Upper lobe of left lung (tissue), 6 donors: ENCODE results near the gene JCAD. TPM values are rescaled to one million over a fixed set of nuclear protein-coding genes. Genes with fewer than 3 reads are reported as not detected.

ENCODE experiments used
- ATAC-seq, 2 donors: fragments of 200-7000 bp; cut with Tn5 transposase; one replicate each; pipeline ENCODE4 v1.9.1; 2022; ENCODE audit warnings: mild to moderate bottlenecking in 2 of 2, moderate library complexity in 2 of 2; ENCODE audit not compliant: low FRiP score in 2 of 2
- DNase-seq, 2 donors: peaks; one replicate each; pipeline ENCODE4 v3.0.0-alpha.2; 2019 to 2020
- H3K27ac ChIP-seq, 4 donors: fragments of 200-600 bp; sonication (generic); one replicate each; pipeline ENCODE4 v1.5.1; 2016 to 2019
- H3K27me3 ChIP-seq, 4 donors: fragments of 200-600 bp; sonication (generic); one replicate each; pipeline ENCODE4 v1.5.1; 2017 to 2019
- H3K36me3 ChIP-seq, 4 donors: fragments of 200-600 bp; sonication (generic); one replicate each; pipeline ENCODE4 v1.5.1; 2016 to 2019
- H3K4me1 ChIP-seq, 4 donors: fragments of 200-600 bp; sonication (generic); one replicate each; pipeline ENCODE4 v1.5.1; 2018 to 2019
- H3K4me3 ChIP-seq, 4 donors: fragments of 200-600 bp; sonication (generic); one replicate each; pipeline ENCODE4 v1.5.1; 2017 to 2019; ENCODE audit warnings: mild to moderate bottlenecking in 2 of 4, moderate library complexity in 1 of 4
- H3K9me3 ChIP-seq, 4 donors: fragments of 200-600 bp; sonication (generic); one replicate each; pipeline ENCODE4 v1.5.1; 2018 to 2019
- EP300 ChIP-seq, 4 donors: sonication (generic); formaldehyde crosslinking; IDR thresholded peaks; one replicate each; pipeline ENCODE4 v1.5.1; 2017; ENCODE audit warnings: antibody characterized with exemption in 4 of 4, control low read depth in 2 of 4
- POLR2A ChIP-seq, 4 donors: fragments of 450-650 bp; IDR thresholded peaks; one replicate each; pipeline ENCODE4 v1.5.1; 2016 to 2017; ENCODE audit warnings: antibody characterized with exemption in 4 of 4, mild to moderate bottlenecking in 2 of 4
- POLR2AphosphoS5 ChIP-seq, 2 donors: sonication (generic); formaldehyde crosslinking; IDR thresholded peaks; one replicate each; pipeline ENCODE4 v1.5.1; 2017; ENCODE audit warnings: antibody characterized with exemption in 2 of 2
- WGBS, 2 donors: methylation state at CpG; one replicate each; pipeline ENCODE4 v1.1.5; 2017 to 2018; 5-methylcytosine and 5-hydroxymethylcytosine counted together
- total RNA-seq, 6 donors: library from RNA; depleted of rRNA in 4 of 6; stranded (reverse); fragments of >200 nt in 4 of 6; gene quantifications; one replicate each; pipeline versions ENCODE4 v1.1.0 to v1.2.1, GENCODE V29; 2016 to 2021
- TF ChIP-seq, protein P1 (sequence below), 6 experiments: fragments of 450-650 bp in 4 of 6; fragments of 200-600 bp in 2 of 6; sonication (generic) in 2 of 6; IDR thresholded peaks; one replicate each; pipeline ENCODE4 v1.5.1; 2016 to 2019; ENCODE audit warnings: antibody characterized with exemption in 6 of 6
- donor health status: DM: no; HTN: no; CAD: no; lungs with moderate emphysema.
- donor health status: DM: no; HTN: yes; CAD: no; lungs with severe emphysema.

The JCAD gene
- total RNA-seq, 6 donors from 2014 or later = 16.8 to 83.7 (median 37.6) TPM

DNA sequence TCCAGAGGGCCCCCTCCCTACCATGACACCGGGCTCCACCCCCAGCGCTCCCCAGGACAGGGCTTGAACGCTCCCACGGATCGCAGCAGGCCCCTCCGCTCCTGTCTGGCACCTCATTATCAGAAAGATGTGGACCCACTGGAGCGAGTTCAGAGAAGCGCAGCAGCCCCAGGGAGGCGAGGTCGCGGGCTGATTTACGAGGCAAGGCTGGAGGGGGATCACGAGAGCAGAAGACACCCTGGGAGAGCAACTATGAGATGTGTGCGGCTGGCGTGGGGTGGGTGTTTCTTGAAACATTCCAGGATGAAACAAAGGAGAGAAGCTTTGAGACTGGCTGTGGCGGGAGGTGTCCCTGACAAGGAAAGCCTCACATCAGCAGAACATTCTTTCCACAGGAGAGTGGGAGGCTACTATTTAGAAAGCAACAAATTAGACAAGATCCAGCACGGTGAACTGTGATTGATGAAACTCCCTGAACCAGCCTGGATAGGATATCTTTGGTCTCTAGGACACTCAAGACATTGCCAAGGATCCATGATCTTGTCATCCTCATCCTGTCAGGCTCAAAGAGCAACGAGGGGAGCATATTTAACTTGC lies 66.0 kb downstream of the JCAD start:
- peak in 1 of 2 donors; percentile 72 for DNase-seq
- WGBS, 2 donors = 74 to 78% methylated on average over 18 of the region's 18 CpGs

DNA sequence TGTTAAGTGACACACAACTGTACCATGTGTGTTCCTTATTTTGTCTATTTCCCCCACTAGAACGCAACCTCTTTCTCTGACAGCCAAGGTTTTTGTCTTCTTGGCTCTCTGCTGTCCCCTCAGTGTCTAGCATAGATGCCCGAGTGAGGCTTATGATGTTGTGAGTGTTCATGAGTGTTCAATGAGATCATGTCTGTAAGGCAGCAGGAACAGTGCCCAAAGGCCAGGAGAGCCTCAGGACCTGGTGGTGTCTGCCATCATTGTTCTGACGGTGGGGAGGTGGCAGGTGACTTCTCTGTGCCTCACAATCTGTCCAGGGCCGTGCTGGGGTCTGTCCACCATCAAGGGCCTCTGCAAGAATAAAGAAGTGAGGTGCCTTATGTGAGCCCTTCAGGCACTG lies 66.5 kb downstream of the JCAD start:
- peak in 1 of 2 donors; percentile 40 for ATAC-seq
- WGBS, 2 donors = 80 to 87% methylated on average over 2 to 4 of the region's 4 CpGs
- H3K27ac ChIP-seq = no peak overlapping the region

More for the DNA sequence above, 66.0 kb downstream of the JCAD start:
- H3K27me3 ChIP-seq = no peaks in the 10 kb centered on the region
- no peaks in the 10 kb centered on the region for H3K9me3 ChIP-seq
- no peak overlapping the region for H3K4me3 ChIP-seq
- ATAC-seq = peak; percentile 15 to 61
- H3K4me1 ChIP-seq = peaks cover 0 to 5% (median 2%) of the 10 kb centered on the region in 4 donors
- no peaks in the 10 kb centered on the region for H3K36me3 ChIP-seq
- no peak overlapping the region for H3K27ac ChIP-seq
- TF ChIP-seq EP300 (IDR thresholded peaks at IDR 0.05) (no peak), POLR2A (IDR thresholded peaks at IDR 0.05) (no peak), POLR2AphosphoS5 (IDR thresholded peaks at IDR 0.05) (no peak)
- TF ChIP-seq, protein P1, sequence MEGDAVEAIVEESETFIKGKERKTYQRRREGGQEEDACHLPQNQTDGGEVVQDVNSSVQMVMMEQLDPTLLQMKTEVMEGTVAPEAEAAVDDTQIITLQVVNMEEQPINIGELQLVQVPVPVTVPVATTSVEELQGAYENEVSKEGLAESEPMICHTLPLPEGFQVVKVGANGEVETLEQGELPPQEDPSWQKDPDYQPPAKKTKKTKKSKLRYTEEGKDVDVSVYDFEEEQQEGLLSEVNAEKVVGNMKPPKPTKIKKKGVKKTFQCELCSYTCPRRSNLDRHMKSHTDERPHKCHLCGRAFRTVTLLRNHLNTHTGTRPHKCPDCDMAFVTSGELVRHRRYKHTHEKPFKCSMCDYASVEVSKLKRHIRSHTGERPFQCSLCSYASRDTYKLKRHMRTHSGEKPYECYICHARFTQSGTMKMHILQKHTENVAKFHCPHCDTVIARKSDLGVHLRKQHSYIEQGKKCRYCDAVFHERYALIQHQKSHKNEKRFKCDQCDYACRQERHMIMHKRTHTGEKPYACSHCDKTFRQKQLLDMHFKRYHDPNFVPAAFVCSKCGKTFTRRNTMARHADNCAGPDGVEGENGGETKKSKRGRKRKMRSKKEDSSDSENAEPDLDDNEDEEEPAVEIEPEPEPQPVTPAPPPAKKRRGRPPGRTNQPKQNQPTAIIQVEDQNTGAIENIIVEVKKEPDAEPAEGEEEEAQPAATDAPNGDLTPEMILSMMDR (IDR thresholded peaks at IDR 0.05) = no peak

DNA sequence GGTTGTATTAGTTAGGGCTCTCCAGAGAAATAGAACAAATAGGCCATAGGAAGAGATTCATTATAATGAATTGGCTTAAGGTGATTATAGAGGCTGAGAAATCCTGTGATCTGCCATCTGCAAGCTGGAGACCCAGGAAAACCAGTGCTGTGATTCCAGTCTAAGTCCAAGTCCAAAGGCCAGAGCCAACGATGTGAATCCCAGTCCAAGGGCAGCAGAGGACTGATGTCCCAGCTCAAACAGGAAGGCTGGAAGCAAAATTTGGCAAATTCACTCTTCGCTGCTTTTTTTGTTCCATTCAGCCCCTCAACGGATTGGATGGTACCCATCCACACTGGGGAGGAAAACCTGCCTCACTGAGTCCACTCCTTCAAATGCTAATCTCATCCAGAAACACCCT lies 68.0 kb downstream of the JCAD start:
- no peaks in the 10 kb centered on the region for H3K9me3 ChIP-seq
- H3K4me3 ChIP-seq = no peak overlapping the region
- peaks cover 0 to 3% (median 0%) of the 10 kb centered on the region in 4 donors for H3K4me1 ChIP-seq
- no peak overlapping the region for H3K27ac ChIP-seq
- TF ChIP-seq EP300 (IDR thresholded peaks at IDR 0.05) = no peak
- no peak for TF ChIP-seq POLR2A (IDR thresholded peaks at IDR 0.05)
- TF ChIP-seq, protein P1 (IDR thresholded peaks at IDR 0.05) = no peak
- TF ChIP-seq POLR2AphosphoS5 (IDR thresholded peaks at IDR 0.05) = no peak
- WGBS, 2 donors = 86 to 92% methylated on average over 3 of the region's 3 CpGs
- ATAC-seq (no peak), DNase-seq (no peak)
- H3K36me3 ChIP-seq = no peaks in the 10 kb centered on the region
- H3K27me3 ChIP-seq = no peaks in the 10 kb centered on the region

More for the DNA sequence above, 66.5 kb downstream of the JCAD start:
- TF ChIP-seq, protein P1 (IDR thresholded peaks at IDR 0.05) = no peak
- TF ChIP-seq EP300 (IDR thresholded peaks at IDR 0.05) (no peak), POLR2AphosphoS5 (IDR thresholded peaks at IDR 0.05) (no peak), POLR2A (IDR thresholded peaks at IDR 0.05) (no peak)
- Histone ChIP-seq H3K9me3 (no peaks in the 10 kb centered on the region), H3K36me3 (no peaks in the 10 kb centered on the region), H3K4me1 (peaks cover 0 to 3% (median under 1%) of the 10 kb centered on the region in 4 donors), H3K27me3 (no peaks in the 10 kb centered on the region), H3K4me3 (no peak overlapping the region)
- DNase-seq = no peak

DNA sequence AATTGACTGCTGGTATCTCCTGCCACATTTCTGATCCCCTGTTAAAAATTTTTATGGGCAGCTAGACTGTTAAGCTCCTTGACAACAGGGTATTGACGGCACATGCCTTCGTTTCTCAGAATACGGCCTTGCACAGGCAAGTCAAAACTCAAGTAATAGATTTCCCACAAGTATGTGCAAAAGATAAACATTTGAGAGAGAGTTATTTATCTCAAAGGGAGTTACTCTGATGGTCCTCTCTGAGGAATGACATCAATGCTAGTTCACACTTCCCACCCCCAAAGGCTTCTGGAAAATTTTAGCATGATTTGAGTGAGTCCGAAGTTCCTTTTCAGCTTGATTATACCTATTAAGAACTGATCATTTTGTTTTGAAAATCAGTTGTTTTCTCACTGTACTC lies 71.9 kb downstream of the JCAD start:
- WGBS, 2 donors = 73 to 82% methylated on average over 4 of the region's 4 CpGs
- no peak overlapping the region for H3K4me3 ChIP-seq
- H3K36me3 ChIP-seq = no peaks in the 10 kb centered on the region
- DNase-seq (no peak), ATAC-seq (no peak)
- peaks cover 0 to 10% (median 7%) of the 10 kb centered on the region in 4 donors for H3K9me3 ChIP-seq
- no peaks in the 10 kb centered on the region for H3K4me1 ChIP-seq
- TF ChIP-seq POLR2A (IDR thresholded peaks at IDR 0.05) = no peak
- no peak for TF ChIP-seq EP300 (IDR thresholded peaks at IDR 0.05)
- TF ChIP-seq POLR2AphosphoS5 (IDR thresholded peaks at IDR 0.05) = no peak
- TF ChIP-seq, protein P1 (IDR thresholded peaks at IDR 0.05) = no peak
- no peak overlapping the region for H3K27ac ChIP-seq
- no peaks in the 10 kb centered on the region for H3K27me3 ChIP-seq
